Trophoblast cell (in vitro differentiated cells and primary cell): Measurements from ENCODE around the gene GAB2.

Source experiments
- DNase-seq, 2 donors: peaks; one replicate each; pipeline ENCODE4 v3.0.0-alpha.2; 2016
- H2AFZ ChIP-seq: 2 replicates; pipeline ENCODE4 v1.6.1; 2013; ENCODE audit warnings: low read length, moderate library complexity, mild to moderate bottlenecking; ENCODE audit not compliant: insufficient read depth, poor library complexity
- H2AK5ac ChIP-seq: 2 replicates; pipeline ENCODE4 v1.6.1; 2013; ENCODE audit warnings: mild to moderate bottlenecking, low read length
- H2BK120ac ChIP-seq: 2 replicates; pipeline ENCODE4 v1.6.1; 2013; ENCODE audit warnings: low read length, mild to moderate bottlenecking, moderate library complexity; ENCODE audit not compliant: insufficient read depth, poor library complexity
- H2BK12ac ChIP-seq: 2 replicates; pipeline ENCODE4 v1.6.1; 2013; ENCODE audit warnings: mild to moderate bottlenecking, low read length, moderate library complexity
- H2BK5ac ChIP-seq: 2 replicates; pipeline ENCODE4 v1.6.1; 2013; ENCODE audit warnings: low read length, low read depth, moderate library complexity, mild to moderate bottlenecking; ENCODE audit not compliant: poor library complexity
- H3K14ac ChIP-seq: 2 replicates; pipeline ENCODE4 v1.6.1; 2013; ENCODE audit warnings: mild to moderate bottlenecking, low read length
- H3K18ac ChIP-seq: 2 replicates; pipeline ENCODE4 v1.6.1; 2013; ENCODE audit warnings: mild to moderate bottlenecking, low read length
- H3K23ac ChIP-seq: 2 replicates; pipeline ENCODE4 v1.6.1; 2013; ENCODE audit warnings: low read length
- H3K27ac ChIP-seq: 2 replicates; pipeline ENCODE4 v1.5.1; 2013; ENCODE audit warnings: low read depth, mild to moderate bottlenecking, inconsistent platforms, low read length, moderate library complexity
- H3K27me3 ChIP-seq: 2 replicates; pipeline ENCODE4 v1.6.1; 2013; ENCODE audit warnings: inconsistent platforms, mild to moderate bottlenecking, low read length, moderate library complexity; ENCODE audit not compliant: insufficient read depth
- H3K36me3 ChIP-seq, 2 experiments: 1 replicate in 1 of 2; 2 replicates in 1 of 2; pipeline ENCODE4 v1.6.1; 2013; ENCODE audit warnings: low read length in 2 of 2, mild to moderate bottlenecking in 2 of 2, moderate library complexity in 1 of 2; ENCODE audit not compliant: insufficient read depth in 2 of 2, control insufficient read depth in 1 of 2
- H3K4ac ChIP-seq: 2 replicates; pipeline ENCODE4 v1.6.1; 2013; ENCODE audit warnings: low read depth, mild to moderate bottlenecking, low read length, moderate library complexity
- H3K4me1 ChIP-seq, 2 experiments: 1 replicate in 1 of 2; 2 replicates in 1 of 2; pipeline ENCODE4 v1.6.1; 2013; ENCODE audit warnings: low read length in 2 of 2, mild to moderate bottlenecking in 2 of 2, moderate library complexity in 1 of 2; ENCODE audit not compliant: insufficient read depth in 2 of 2, control insufficient read depth in 1 of 2
- H3K4me2 ChIP-seq: 2 replicates; pipeline ENCODE4 v1.6.1; 2013; ENCODE audit warnings: inconsistent platforms, mild to moderate bottlenecking, low read length, moderate library complexity
- H3K4me3 ChIP-seq: 2 replicates; pipeline ENCODE4 v1.5.1; 2013; ENCODE audit warnings: mild to moderate bottlenecking, low read depth, low read length, inconsistent platforms
- H3K79me1 ChIP-seq: one replicate; pipeline ENCODE4 v1.6.1; 2013; ENCODE audit warnings: low read length
- H3K79me2 ChIP-seq: 2 replicates; pipeline ENCODE4 v1.6.1; 2013; ENCODE audit warnings: low read length, mild to moderate bottlenecking; ENCODE audit not compliant: control insufficient read depth, insufficient read depth, poor library complexity
- H3K9ac ChIP-seq: 2 replicates; pipeline ENCODE4 v1.6.1; 2013; ENCODE audit warnings: mild to moderate bottlenecking, low read length
- H3K9me3 ChIP-seq: 2 replicates; pipeline ENCODE4 v1.6.1; 2013; ENCODE audit warnings: low read depth, mild to moderate bottlenecking, control low read depth, inconsistent platforms, low read length; ENCODE audit not compliant: insufficient read depth
- H4K12ac ChIP-seq: 2 replicates; pipeline ENCODE4 v1.6.1; 2013; ENCODE audit warnings: low read depth, mild to moderate bottlenecking, low read length, moderate library complexity
- H4K8ac ChIP-seq: 2 replicates; pipeline ENCODE4 v1.6.1; 2013; ENCODE audit warnings: low read depth, mild to moderate bottlenecking, low read length, moderate library complexity
- H4K91ac ChIP-seq: one replicate; pipeline ENCODE4 v1.6.1; 2013; ENCODE audit warnings: low read depth, mild to moderate bottlenecking, low read length, moderate library complexity
- WGBS: extraction: QIAGEN DNeasy Blood & Tissue Kit; methylation state at CpG from one replicate; pipeline ENCODE4 v1.1.7; 2013; ENCODE audit warnings: missing lambda C conversion rate; ENCODE audit not compliant: insufficient read length, insufficient coverage; ENCODE audit errors: extremely low coverage; 5-methylcytosine and 5-hydroxymethylcytosine counted together

The GAB2 gene

DNA sequence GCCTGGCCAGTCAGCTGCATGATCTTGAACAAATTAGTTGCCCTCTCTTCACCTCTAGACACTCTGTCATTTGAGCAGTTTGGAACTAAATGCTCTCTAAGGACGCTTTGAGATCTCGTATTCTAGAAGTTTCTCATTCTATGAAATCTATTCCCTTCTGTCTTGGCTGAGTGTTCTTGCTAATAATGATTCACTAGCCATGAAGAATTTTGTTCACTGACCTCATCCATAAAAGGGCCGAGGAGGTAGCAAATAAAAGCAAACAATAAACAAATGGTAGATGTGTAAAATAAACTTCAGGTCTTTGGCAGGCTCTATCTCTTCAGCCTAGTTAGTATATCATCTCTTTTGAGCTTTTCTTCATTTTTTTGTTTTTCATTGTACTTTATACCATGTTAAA is 152.3 kb downstream of the GAB2 start:
- no peak overlapping the region for H4K12ac ChIP-seq
- no peak overlapping the region for H2BK12ac ChIP-seq
- H3K27ac ChIP-seq = no peak overlapping the region
- no peak overlapping the region for H3K18ac ChIP-seq
- peaks cover 5 to 7% of the 10 kb centered on the region in 2 experiments for H3K36me3 ChIP-seq
- no peak overlapping the region for H3K4me3 ChIP-seq
- no peak for DNase-seq
- no CpG with 5 or more reads among the region's 3 CpGs for WGBS
- no peak overlapping the region for H2BK120ac ChIP-seq
- peaks cover 7% of the 10 kb centered on the region in 2 experiments for H3K4me1 ChIP-seq
- no peak overlapping the region for H2AK5ac ChIP-seq
- no peak overlapping the region for H2BK5ac ChIP-seq
- H4K8ac ChIP-seq = no peak overlapping the region
- H3K9me3 ChIP-seq = no peaks in the 10 kb centered on the region
- no peak overlapping the region for H3K9ac ChIP-seq
- H3K79me2 ChIP-seq = peaks cover 3% of the 10 kb centered on the region
- H2AFZ ChIP-seq = no peak overlapping the region
- H3K4ac ChIP-seq = no peak overlapping the region
- H3K23ac ChIP-seq = no peak overlapping the region
- no peaks in the 10 kb centered on the region for H3K79me1 ChIP-seq
- no peak overlapping the region for H4K91ac ChIP-seq
- H3K27me3 ChIP-seq = no peaks in the 10 kb centered on the region
- H3K14ac ChIP-seq = no peak overlapping the region
- no peak overlapping the region for H3K4me2 ChIP-seq

DNA sequence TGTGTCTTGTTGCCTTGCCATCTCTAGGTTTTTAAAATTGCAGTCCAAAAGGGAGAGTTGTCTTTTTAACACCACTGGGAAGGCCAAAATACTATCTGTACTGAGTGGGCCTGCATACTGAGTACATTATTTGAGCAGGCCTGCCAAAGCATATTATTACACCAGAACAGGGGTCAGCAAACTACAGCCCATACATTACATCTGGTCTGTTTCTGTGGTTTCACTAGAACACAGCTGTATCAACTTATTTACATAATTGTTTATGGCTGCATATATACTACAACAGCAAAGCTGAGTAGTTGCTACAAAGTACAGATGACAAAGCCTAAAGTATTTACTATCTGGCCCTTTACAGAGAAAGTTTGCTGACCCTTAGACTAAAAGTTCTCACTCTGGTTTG is 154.9 kb downstream of the GAB2 start:
- Histone ChIP-seq H3K9me3 (no peaks in the 10 kb centered on the region), H2BK12ac (no peak overlapping the region), H3K4me2 (no peak overlapping the region), H4K8ac (no peak overlapping the region), H3K4me1 (peaks cover 3% of the 10 kb centered on the region in 2 experiments), H3K9ac (no peak overlapping the region), H3K79me1 (no peaks in the 10 kb centered on the region), H3K23ac (no peak overlapping the region), H2BK5ac (no peak overlapping the region), H3K27ac (no peak overlapping the region), H3K4ac (no peak overlapping the region), H3K14ac (no peak overlapping the region), H3K36me3 (peaks cover 2 to 5% of the 10 kb centered on the region in 2 experiments), H2AFZ (no peak overlapping the region), H3K4me3 (no peak overlapping the region), H2BK120ac (no peak overlapping the region), H4K12ac (no peak overlapping the region), H3K27me3 (no peaks in the 10 kb centered on the region), H4K91ac (no peak overlapping the region), H3K18ac (no peak overlapping the region), H3K79me2 (peaks cover 3% of the 10 kb centered on the region), H2AK5ac (no peak overlapping the region)
- no peak for DNase-seq

DNA sequence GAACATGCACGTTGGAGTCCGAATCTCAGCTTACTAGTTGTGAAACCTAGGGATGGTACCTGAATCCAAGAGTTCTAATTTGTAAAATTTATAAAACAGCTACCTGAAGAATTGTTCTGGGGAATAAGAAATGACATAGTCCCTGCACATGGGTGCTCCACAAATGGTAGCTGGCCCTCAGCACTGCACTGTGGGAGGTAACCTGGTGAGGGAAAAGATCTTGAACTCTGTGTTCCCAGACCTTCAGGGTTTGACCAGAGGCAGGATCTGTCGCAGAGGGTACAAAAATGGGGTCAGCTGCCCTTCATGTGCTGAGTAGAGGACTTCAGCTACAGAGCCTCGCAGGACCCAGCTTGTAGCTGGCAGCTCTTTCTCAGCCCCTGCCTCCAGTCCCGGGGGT is 155.4 kb downstream of the GAB2 start:
- Histone ChIP-seq H3K23ac (no peak overlapping the region), H3K36me3 (peaks cover 2 to 5% of the 10 kb centered on the region in 2 experiments), H4K91ac (no peak overlapping the region), H3K14ac (no peak overlapping the region), H2BK120ac (no peak overlapping the region), H3K27me3 (no peaks in the 10 kb centered on the region), H3K4me1 (peaks cover 3% of the 10 kb centered on the region in 2 experiments), H2BK12ac (no peak overlapping the region), H3K79me1 (no peaks in the 10 kb centered on the region), H3K27ac (no peak overlapping the region), H3K4me3 (no peak overlapping the region), H3K79me2 (peaks cover 3% of the 10 kb centered on the region), H3K4ac (no peak overlapping the region), H3K9me3 (no peaks in the 10 kb centered on the region), H3K18ac (no peak overlapping the region), H3K9ac (no peak overlapping the region), H2BK5ac (no peak overlapping the region), H3K4me2 (no peak overlapping the region), H4K8ac (no peak overlapping the region), H4K12ac (no peak overlapping the region), H2AK5ac (no peak overlapping the region), H2AFZ (no peak overlapping the region)
- no peak for DNase-seq
- no CpG with 5 or more reads among the region's 5 CpGs for WGBS

DNA sequence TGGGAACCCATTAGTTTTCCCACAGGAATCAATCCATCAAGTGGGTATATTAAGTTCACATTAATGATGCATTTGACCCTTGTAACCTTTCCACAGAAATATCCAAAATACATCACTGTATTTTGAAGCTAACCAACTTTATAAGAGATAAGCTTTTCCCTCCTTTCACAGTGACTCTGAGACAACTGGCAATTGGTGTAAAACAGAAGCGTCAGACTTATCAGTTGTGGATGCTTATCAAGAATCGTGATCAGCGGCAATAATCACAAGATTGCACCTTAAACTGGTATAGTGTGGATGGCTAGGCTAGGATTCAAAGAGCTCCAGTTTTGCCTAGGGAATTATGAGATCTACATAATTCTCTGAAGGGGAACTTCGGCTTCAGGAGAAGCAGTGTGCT is 155.8 kb downstream of the GAB2 start:
- DNase-seq = no peak
- peaks cover 3% of the 10 kb centered on the region for H3K79me2 ChIP-seq
- no CpG with 5 or more reads among the region's 4 CpGs for WGBS
- H3K27ac ChIP-seq = no peak overlapping the region
- H3K4me3 ChIP-seq = no peak overlapping the region
- peaks cover 0 to 5% of the 10 kb centered on the region in 2 experiments for H3K36me3 ChIP-seq
- H3K79me1 ChIP-seq = no peaks in the 10 kb centered on the region
- H3K23ac ChIP-seq = no peak overlapping the region
- no peak overlapping the region for H3K4ac ChIP-seq
- no peak overlapping the region for H2BK120ac ChIP-seq
- no peak overlapping the region for H3K4me2 ChIP-seq
- H3K9me3 ChIP-seq = no peaks in the 10 kb centered on the region
- H2BK5ac ChIP-seq = no peak overlapping the region
- no peak overlapping the region for H2BK12ac ChIP-seq
- no peak overlapping the region for H4K12ac ChIP-seq
- no peak overlapping the region for H4K8ac ChIP-seq
- peaks cover 3% of the 10 kb centered on the region in 2 experiments for H3K4me1 ChIP-seq
- H3K14ac ChIP-seq = no peak overlapping the region
- H2AK5ac ChIP-seq = no peak overlapping the region
- no peak overlapping the region for H3K9ac ChIP-seq
- H2AFZ ChIP-seq = no peak overlapping the region
- no peak overlapping the region for H4K91ac ChIP-seq
- no peaks in the 10 kb centered on the region for H3K27me3 ChIP-seq
- H3K18ac ChIP-seq = no peak overlapping the region
